ENCODE data around the gene SELENOH.
A peak's percentile ranks its signal among the peaks of the same experiment; 100 is the strongest.

SELENOH gene

DNA sequence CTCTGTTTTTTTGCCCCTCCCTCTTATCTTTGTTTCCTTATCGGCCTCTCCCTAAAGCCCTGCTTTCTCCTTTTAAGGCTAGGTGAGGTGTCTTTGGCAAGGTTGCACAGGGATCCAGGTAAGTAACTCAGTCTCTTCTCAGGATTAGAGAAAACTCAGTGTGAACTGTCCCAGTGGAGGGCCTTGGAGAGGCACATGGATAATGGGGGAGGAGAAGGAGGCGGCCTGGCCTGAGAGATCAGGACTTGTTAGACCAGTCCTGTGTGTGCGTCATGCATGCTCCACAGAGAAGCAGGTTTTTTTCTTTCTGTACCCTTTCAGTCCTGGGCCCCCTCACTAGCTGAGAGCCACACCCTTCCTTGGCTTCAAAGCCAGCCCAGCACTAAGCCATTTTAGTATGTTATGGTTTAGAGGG, 40.2 kb downstream of the SELENOH start:
- no peak for DNase-seq (ENCODE audit: low read depth, low spot score)

DNA sequence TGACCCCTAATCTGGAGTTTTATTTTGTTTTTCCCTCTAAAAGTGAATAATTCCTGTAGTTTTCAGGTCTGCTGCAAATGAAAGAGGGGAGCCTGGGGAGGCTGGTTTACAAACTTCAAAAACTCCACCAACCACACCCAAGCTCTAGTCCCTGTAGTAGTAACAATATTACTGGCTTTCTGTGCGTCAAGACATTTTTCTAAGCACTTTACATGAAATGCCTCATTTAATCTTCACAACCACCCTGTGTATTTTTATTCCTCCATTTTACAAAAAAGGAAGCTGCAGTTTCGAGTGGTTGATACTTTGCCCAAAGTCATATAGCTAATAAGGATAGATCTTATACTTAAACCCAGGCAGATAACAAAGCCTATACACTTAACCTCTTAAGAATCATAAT, 43.8 kb downstream of the SELENOH start:
- DNase-seq (ENCODE audit: low read depth, low spot score) = no peak

- no peak for DNase-seq (ENCODE audit: low read depth, low spot score)
These were observed 45.1 kb downstream of the SELENOH start for GRCh38 chr11:57786436-57786835.

DNA sequence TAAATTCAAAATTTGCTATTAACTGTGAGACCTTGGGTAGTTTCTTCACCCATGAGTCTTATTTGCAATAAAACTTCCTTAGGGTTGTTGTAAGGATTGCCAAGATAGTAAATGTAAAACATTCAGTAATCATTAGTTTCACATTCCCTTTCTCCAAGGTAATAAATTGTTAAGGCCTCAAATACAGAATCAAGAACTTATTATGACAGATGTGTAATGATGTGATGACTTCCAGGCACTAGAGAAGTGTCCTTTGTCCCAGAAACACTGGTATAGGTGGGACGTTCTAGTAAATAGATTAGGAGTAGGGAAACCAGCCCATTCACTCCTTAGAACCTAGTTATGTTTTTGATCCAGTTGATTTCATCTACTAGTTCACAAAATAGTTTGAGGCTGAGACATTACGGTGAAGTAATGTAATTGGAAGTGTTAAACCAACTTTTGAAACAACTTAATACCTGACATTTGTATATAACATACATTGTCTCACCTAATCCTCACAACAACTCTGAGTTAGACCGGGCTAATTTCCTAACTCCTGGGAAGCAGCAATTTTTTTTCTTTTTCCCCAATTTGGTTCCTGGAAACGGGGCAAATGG, 45.8 kb downstream of the SELENOH start:
- DNase-seq (ENCODE audit: low read depth, low spot score) = no peak

- no peak for DNase-seq (ENCODE audit: low read depth, low spot score)
These were observed 46.8 kb downstream of the SELENOH start for GRCh38 chr11:57787920-57788702.

DNA sequence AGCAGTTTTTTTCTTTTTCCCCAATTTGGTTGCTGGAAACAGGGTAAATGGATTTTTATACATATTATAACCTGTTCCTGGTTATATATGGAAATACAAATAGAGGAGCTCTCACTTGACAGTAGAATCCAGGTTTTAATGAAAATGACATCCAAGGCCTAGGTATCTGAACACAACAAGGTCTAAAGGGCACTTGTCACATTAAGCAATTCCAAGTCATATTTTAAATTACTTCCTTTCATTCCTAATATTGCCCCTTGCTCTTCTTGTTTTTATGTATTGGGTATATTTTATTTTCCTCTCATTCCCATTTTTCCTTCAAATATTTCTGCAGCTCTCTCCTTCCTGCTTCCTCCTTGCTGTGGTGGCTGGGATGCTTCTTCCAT, 47.4 kb downstream of the SELENOH start:
- DNase-seq (ENCODE audit: low read depth, low spot score) = no peak

GRCh38 chr11:57791321-57792059, 50.2 kb downstream of the SELENOH start:
- DNase-seq (ENCODE audit: low read depth, low spot score) = no peak

- DNase-seq (ENCODE audit: low read depth, low spot score) = peak; percentile 54
These were observed 50.8 kb downstream of the SELENOH start for GRCh38 chr11:57792060-57792541.

DNA sequence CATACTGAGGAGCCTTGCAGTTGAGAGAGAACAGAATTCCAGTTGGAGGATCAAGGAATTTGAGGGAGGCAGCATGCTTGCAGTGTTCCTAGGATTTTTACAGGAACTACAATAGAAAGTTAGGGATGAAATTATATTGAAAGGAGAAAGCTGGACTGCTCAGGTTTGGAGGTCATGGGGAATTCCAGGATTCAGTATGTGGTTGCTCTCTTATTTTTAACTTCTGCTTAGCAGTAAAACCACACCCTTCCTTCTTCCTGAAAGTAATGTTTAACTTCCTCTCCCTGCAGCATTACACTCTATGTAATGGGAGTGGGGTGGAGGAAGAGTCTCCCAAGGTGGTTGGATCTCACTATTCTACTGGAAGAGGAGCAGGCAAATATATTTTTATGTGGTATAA, 51.6 kb downstream of the SELENOH start:
- no peak for DNase-seq (ENCODE audit: low read depth, low spot score)
